Activated naive CD4-positive, alpha-beta T cell treated with anti-CD3 and anti-CD28 coated beads, Interleukin-2, amount 10 ng/mL, durations not matched to agents 7 days and 5 days (primary cell): ENCODE data around the gene PDE6C.

Experiments used
- CTCF ChIA-PET: fragments of 350-600 bp; sonication (Branson Sonifier 250); formaldehyde crosslinking; loops from one replicate; lab custom pipeline; 2021; ENCODE audit warnings: antibody characterized with exemption; lab: Charles Lee
- DNase-seq: peaks from one replicate; pipeline ENCODE4 v3.0.0-alpha.2; 2020
- H3K27ac Mint-ChIP-seq: one replicate; pipeline ENCODE4 v1.8.0; 2021; ENCODE audit warnings: mild to moderate bottlenecking, moderate library complexity, mixed read lengths
- H3K27me3 Mint-ChIP-seq: one replicate; pipeline ENCODE4 v1.8.0; 2021; ENCODE audit warnings: mild to moderate bottlenecking, mixed read lengths
- H3K36me3 Mint-ChIP-seq: one replicate; pipeline ENCODE4 v1.8.0; 2021; ENCODE audit warnings: mixed read lengths
- H3K4me1 Mint-ChIP-seq: one replicate; pipeline ENCODE4 v1.8.0; 2021; ENCODE audit warnings: mixed read lengths
- H3K4me3 Mint-ChIP-seq: one replicate; pipeline ENCODE4 v1.8.0; 2021; ENCODE audit warnings: mild to moderate bottlenecking, moderate library complexity, mixed read lengths
- H3K9me3 Mint-ChIP-seq: one replicate; pipeline ENCODE4 v1.8.0; 2021; ENCODE audit warnings: mixed read lengths

PDE6C gene

GRCh38 chr10:93580828-93581227 is 31.5 kb upstream of the PDE6C start:
- DNase-seq = no peak
- Mint-ChIP-seq H3K27me3 (no peaks in the 10 kb centered on the region), H3K4me3 (no peak overlapping the region), H3K27ac (no peak overlapping the region), H3K9me3 (peaks cover 6% of the 10 kb centered on the region), H3K36me3 (no peaks in the 10 kb centered on the region), H3K4me1 (no peaks in the 10 kb centered on the region)
- CTCF ChIA-PET = no interaction called here

DNA sequence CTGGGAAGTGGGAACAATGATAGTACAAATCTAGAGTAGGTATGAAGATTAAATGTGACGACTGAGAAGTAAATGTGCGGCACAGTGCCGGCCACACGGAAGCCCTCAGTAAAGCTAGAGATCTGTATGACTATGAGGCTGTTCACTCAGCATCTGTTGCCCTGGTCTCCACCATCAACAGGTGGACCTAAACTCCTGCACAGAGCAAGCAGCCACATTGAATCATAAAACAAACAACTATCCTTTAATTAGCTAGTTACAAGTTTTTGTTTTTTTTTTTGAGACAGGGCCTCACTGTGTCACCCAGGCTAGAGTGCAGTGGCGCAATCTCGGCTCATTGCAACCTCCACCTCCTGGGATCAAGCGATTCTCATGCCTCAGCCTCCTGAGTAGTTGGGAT is 27.9 kb upstream of the PDE6C start:
- H3K27me3 Mint-ChIP-seq = peaks cover 9% of the 10 kb centered on the region
- H3K27ac Mint-ChIP-seq = no peak overlapping the region
- peaks cover 6% of the 10 kb centered on the region for H3K9me3 Mint-ChIP-seq
- DNase-seq = no peak
- no peaks in the 10 kb centered on the region for H3K36me3 Mint-ChIP-seq
- no peaks in the 10 kb centered on the region for H3K4me1 Mint-ChIP-seq
- H3K4me3 Mint-ChIP-seq = no peak overlapping the region
- CTCF ChIA-PET = interaction anchor here (0.7 kb wide), 1 partner anchor 417 kb away, joined by 3 read pairs; no protein-coding TSS in a partner anchor

DNA sequence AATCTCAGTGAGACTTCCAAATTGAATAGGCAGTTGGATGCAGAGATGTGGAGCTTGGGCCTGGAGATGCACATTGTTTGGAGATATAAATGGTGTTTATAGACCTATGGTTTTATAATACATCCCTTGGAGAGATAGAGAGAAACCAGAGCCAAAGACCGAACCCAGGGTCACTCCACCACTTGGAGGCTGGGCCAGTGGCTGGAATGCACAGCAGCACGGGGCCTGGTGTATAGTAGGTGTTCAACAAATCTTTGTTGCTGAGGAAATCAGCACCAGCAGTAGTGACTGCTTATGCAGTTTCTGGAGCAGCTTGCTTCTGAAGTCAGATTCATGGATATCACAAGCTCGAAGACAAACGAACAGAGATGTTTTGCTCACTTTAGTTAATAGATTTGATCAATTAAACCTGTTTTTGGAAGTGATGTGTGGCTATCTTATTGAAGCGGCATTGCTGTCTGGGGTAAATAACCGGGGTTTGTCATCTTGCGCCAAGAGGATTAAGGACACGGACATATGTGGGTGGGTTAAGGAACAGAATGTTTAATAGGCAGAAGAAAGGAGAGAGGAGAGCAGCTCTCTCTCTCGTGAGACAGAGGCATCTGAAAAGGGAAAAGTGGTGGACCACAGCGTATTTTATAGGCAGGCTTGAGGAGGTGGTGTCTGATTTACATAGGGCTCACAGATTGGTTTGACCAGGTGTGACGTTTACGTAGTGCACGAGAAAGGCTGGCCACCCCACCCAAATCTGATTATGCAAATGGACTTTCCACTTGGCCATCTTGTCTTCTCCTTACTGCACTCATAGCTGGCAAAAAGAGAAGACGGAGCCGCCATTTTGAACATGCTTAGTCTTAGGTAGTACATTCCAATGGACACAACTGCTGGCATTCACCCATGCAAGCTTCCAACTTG is 22.4 kb upstream of the PDE6C start:
- no peaks in the 10 kb centered on the region for H3K36me3 Mint-ChIP-seq
- H3K4me3 Mint-ChIP-seq = no peak overlapping the region
- CTCF ChIA-PET = no interaction called here
- peaks cover 9% of the 10 kb centered on the region for H3K27me3 Mint-ChIP-seq
- no peak overlapping the region for H3K27ac Mint-ChIP-seq
- DNase-seq = no peak
- no peaks in the 10 kb centered on the region for H3K9me3 Mint-ChIP-seq
- no peaks in the 10 kb centered on the region for H3K4me1 Mint-ChIP-seq

DNA sequence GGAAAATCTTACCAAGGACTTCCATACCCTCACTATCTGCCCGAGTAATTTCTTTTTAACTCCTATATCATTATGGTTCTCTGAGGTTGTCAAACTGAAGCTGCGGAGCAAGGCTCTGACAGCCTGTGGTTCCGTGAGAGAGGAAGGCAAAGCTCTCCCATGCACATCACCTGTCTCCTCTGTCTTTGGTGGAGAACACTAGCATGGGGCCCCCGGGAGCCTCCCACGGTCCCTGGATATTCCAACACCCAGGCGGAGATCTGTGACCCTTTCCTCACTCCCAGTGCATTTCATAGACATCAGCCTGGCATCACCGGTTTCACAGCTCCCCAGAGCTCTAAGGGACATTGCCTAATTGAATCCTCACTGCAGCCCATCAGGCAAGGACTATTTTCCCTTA is 21.7 kb upstream of the PDE6C start:
- CTCF ChIA-PET = no interaction called here
- Mint-ChIP-seq H3K27ac (no peak overlapping the region), H3K4me1 (no peaks in the 10 kb centered on the region), H3K9me3 (no peaks in the 10 kb centered on the region), H3K4me3 (no peak overlapping the region), H3K36me3 (no peaks in the 10 kb centered on the region), H3K27me3 (peaks cover 9% of the 10 kb centered on the region)
- no peak for DNase-seq

- Mint-ChIP-seq H3K4me3 (no peak overlapping the region), H3K27me3 (peaks cover 9% of the 10 kb centered on the region), H3K27ac (no peak overlapping the region), H3K36me3 (no peaks in the 10 kb centered on the region), H3K9me3 (no peaks in the 10 kb centered on the region), H3K4me1 (no peaks in the 10 kb centered on the region)
- CTCF ChIA-PET = no interaction called here
- DNase-seq = no peak
Measured at GRCh38 chr10:93591065-93591808, 21.1 kb upstream of the PDE6C start.

DNA sequence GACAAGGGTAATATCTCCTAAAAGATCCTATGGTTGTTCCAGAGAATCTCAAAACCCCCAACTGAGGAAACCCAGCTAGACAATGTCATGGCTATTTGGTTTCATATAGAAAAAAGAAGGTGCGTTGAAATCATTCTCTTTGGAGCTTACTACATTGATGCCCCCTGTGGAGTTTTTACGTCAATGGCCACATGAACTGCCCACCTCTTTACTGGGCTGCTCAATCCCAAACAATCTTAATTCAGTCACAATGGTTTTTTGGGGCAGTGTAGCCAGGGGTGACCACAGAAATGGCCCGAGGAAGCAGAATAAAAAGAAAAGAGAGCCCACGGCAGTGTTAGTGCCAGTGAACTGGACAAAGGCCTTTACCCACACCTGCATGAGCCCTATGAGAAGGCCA is 19.1 kb upstream of the PDE6C start:
- no peaks in the 10 kb centered on the region for H3K4me1 Mint-ChIP-seq
- H3K9me3 Mint-ChIP-seq = no peaks in the 10 kb centered on the region
- no peak overlapping the region for H3K27ac Mint-ChIP-seq
- CTCF ChIA-PET = no interaction called here
- H3K36me3 Mint-ChIP-seq = no peaks in the 10 kb centered on the region
- no peak for DNase-seq
- peaks cover 10% of the 10 kb centered on the region for H3K27me3 Mint-ChIP-seq
- H3K4me3 Mint-ChIP-seq = no peak overlapping the region

- Mint-ChIP-seq H3K36me3 (no peaks in the 10 kb centered on the region), H3K4me1 (no peaks in the 10 kb centered on the region), H3K27ac (no peak overlapping the region), H3K27me3 (peaks cover 9% of the 10 kb centered on the region), H3K4me3 (no peak overlapping the region), H3K9me3 (no peaks in the 10 kb centered on the region)
- no peak for DNase-seq
- CTCF ChIA-PET = no interaction called here
Measured at GRCh38 chr10:93593749-93594148, 18.6 kb upstream of the PDE6C start.

DNA sequence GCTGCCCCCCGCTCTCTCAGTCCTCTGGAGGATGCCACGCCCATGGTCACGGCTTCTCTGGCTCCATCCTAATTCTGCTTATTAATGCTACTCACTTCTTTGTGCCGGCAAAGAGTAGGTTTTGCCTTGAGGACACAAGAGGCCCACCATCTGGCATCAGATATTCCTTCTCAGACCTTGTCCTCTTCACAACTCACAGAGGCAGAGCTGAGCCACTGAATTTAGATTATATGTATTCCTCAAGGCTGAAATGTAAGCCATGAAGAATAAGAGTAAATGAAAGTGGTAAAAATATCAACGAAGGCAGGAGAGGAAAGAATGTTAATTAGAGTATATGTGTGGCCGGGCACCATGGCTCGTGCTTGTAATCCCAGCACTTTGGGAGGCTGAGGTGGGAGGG is 17.8 kb upstream of the PDE6C start:
- DNase-seq = no peak
- Mint-ChIP-seq H3K27me3 (peaks cover 8% of the 10 kb centered on the region), H3K36me3 (no peaks in the 10 kb centered on the region), H3K4me1 (no peaks in the 10 kb centered on the region), H3K9me3 (no peaks in the 10 kb centered on the region), H3K4me3 (no peak overlapping the region), H3K27ac (no peak overlapping the region)
- CTCF ChIA-PET = no interaction called here

DNA sequence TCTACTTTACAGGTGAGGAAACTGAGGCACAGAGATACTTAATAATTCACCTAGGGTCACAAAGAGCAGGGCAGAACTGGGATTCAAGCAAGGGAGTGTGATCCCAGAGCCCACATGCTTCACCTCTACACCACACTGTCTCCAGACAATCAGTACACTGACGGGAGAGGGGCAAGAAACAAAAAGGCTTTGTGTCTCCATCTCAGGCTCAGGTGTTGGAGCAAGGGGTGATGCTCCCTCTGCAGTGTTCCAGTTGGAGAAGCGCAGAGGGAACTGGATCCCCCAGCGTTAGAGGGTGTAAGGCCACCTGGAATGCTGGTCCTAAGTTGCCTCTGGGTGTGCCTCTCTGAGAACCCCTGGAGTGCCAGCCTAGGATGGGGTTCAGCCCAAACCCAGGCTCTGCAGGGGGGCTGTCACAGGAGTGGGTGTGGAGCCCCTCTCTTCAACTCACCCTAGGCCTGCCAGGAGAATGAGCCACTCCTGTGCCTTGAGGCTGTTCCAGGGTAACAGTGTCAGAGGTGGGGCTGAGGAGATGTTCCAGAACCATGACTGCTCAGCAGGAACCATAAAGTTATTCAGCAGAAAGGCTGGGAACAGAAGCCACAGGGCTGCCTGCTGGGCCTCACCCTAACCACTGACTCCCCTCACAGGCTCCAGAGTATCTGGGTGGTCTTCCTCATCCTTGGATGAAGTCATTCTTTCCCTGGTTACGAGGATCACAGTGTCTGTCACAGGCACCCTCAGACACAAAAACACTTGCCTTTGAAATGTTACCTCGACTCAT is 16.8 kb upstream of the PDE6C start:
- DNase-seq = no peak
- Mint-ChIP-seq H3K4me1 (no peaks in the 10 kb centered on the region), H3K4me3 (no peak overlapping the region), H3K9me3 (no peaks in the 10 kb centered on the region), H3K27ac (no peak overlapping the region), H3K27me3 (peaks cover 19% of the 10 kb centered on the region), H3K36me3 (no peaks in the 10 kb centered on the region)
- CTCF ChIA-PET = no interaction called here

GRCh38 chr10:93596539-93596938 is 15.8 kb upstream of the PDE6C start:
- Mint-ChIP-seq H3K4me1 (no peaks in the 10 kb centered on the region), H3K4me3 (no peak overlapping the region), H3K27me3 (peaks cover 28% of the 10 kb centered on the region), H3K9me3 (no peaks in the 10 kb centered on the region), H3K36me3 (no peaks in the 10 kb centered on the region), H3K27ac (no peak overlapping the region)
- CTCF ChIA-PET = no interaction called here
- no peak for DNase-seq

DNA sequence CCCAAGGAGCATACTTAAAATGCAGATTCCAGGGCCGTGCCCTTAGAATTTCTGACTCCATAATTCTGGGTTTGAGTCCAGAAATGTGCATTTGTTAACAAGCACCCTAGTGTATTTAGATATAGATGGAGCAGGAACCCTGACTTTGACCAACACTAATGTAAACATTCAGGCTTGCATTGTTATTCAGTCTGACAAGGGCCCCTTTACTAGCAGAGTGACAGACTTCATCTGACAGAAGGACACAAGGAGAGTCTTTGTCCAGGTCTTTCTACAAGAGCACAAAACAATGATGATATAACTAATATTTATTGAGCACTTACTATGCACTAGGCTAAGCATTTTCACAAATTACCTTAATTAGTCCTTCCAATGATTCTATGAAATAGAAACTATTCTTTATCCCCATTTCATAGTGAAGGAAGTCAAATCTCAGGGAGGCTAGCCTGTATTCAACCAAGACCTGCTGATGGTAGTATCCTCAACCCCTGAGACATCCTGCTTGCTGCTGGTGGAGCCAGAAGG is 15.2 kb upstream of the PDE6C start:
- H3K9me3 Mint-ChIP-seq = no peaks in the 10 kb centered on the region
- no peak overlapping the region for H3K4me3 Mint-ChIP-seq
- no peaks in the 10 kb centered on the region for H3K4me1 Mint-ChIP-seq
- peaks cover 34% of the 10 kb centered on the region for H3K27me3 Mint-ChIP-seq
- CTCF ChIA-PET = no interaction called here
- H3K36me3 Mint-ChIP-seq = no peaks in the 10 kb centered on the region
- no peak for DNase-seq
- H3K27ac Mint-ChIP-seq = no peak overlapping the region

- Mint-ChIP-seq H3K27me3 (peaks cover 45% of the 10 kb centered on the region), H3K4me3 (no peak overlapping the region), H3K4me1 (no peaks in the 10 kb centered on the region), H3K9me3 (no peaks in the 10 kb centered on the region), H3K36me3 (no peaks in the 10 kb centered on the region), H3K27ac (no peak overlapping the region)
- no peak for DNase-seq
- CTCF ChIA-PET = no interaction called here
Measured at GRCh38 chr10:93598157-93598556, 14.2 kb upstream of the PDE6C start.

DNA sequence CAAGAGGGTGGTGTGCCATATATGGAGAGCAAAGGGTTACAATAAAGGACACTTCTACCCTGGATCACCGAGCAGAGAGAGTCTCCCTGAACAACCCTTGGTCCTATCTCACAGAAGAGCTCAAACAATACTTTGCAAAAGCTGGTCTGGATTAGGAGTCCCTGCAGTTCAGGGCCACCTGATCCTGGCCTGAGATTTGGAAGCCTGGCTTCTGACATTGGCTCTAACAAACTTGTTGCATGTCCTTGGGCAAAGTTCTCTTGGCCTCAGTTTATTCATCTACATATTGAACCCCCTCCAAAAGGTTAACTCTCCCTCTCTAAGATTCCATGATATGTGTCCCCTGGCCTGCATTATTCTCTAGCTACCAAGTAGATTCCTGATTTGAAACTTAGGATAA is 13.0 kb upstream of the PDE6C start:
- no peaks in the 10 kb centered on the region for H3K4me1 Mint-ChIP-seq
- peaks cover 54% of the 10 kb centered on the region for H3K27me3 Mint-ChIP-seq
- H3K27ac Mint-ChIP-seq = no peak overlapping the region
- H3K4me3 Mint-ChIP-seq = no peak overlapping the region
- CTCF ChIA-PET = no interaction called here
- no peak for DNase-seq
- no peaks in the 10 kb centered on the region for H3K9me3 Mint-ChIP-seq
- no peaks in the 10 kb centered on the region for H3K36me3 Mint-ChIP-seq

DNA sequence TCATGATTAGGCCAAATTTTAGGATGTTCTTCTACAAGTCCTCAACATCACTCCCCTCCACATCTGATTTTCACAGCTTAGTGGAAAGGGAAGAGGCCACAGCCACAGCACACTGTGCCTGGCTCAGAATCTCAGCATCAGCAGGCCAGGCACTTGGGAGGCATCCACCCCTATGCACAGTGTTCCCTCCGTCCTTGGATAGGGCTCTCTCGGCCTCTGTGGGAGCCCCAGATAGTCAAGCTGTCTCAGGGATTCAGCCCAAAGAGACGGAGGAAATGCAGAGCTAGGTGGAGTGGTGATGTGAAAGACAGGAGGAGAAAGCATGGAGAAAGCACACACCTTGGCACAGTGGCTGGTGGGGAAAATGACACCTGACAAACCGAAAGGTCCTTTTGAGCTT is 12.6 kb upstream of the PDE6C start:
- Mint-ChIP-seq H3K27ac (no peak overlapping the region), H3K27me3 (peaks cover 56% of the 10 kb centered on the region), H3K4me1 (no peaks in the 10 kb centered on the region), H3K4me3 (no peak overlapping the region), H3K36me3 (no peaks in the 10 kb centered on the region), H3K9me3 (no peaks in the 10 kb centered on the region)
- CTCF ChIA-PET = no interaction called here
- no peak for DNase-seq
